Ecto neural progenitor cell (in vitro differentiated cells): ENCODE measurements around the gene HADHB.
"Not testable (repeated sequence)": the region's sequence is repeated elsewhere in the genome, so short reads cannot be mapped to it uniquely, and the experiment has no call there.

Experiments used
- DNase-seq: peaks from one replicate; pipeline ENCODE4 v3.0.0-alpha.2; 2018; ENCODE audit warnings: low spot score

HADHB gene

DNA sequence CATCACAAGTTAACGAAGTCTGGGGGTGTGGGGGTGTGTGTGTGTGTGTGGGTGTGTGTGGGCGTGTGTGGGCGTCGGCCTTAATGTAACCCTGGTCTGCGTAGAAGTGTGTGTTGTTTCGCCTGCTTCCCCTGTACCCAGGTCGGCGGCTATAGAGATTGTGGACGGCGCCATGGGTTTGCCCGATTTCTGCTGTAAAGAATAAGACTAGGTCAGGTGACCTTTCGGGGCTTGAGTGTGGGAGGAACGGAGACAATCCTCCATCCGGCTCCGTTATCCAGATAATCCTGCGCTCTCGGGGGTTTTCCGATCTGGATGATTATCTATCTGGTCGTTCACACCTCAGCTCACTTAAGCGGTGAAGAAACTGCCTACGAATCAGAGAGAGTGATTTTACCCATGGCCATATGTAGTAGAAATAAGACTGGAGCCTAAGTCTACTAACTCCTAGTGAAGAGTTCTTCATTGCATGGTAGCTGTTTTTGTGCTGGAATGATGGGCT, 543 bp downstream of the HADHB start:
- no peak for DNase-seq

- DNase-seq: no peak
Measured at GRCh38 chr2:26245810-26246209, 1.1 kb downstream of the HADHB start.

GRCh38 chr2:26246818-26247217, 2.1 kb downstream of the HADHB start:
- DNase-seq: no peak

DNA sequence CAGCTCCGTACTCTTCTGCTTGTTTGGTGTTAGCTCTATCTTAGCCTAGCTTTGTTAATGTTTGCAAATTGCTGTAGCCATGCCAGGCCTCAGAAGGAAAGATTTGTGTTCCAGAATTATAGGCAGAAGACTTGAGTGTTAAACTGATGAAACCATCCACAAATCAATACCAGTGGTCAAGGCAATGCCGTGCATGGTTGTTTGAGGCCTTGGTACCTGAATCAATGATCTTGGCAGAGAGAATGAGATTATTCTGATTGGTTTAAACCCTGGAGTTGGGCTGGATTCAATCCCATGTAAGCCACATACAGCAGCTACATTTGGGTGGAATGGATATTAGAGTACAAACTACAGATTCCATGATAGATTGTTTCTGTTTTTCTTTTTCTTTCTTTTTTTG, 4.9 kb downstream of the HADHB start:
- no peak for DNase-seq

GRCh38 chr2:26251893-26252292, 7.2 kb downstream of the HADHB start:
- DNase-seq: no peak

DNA sequence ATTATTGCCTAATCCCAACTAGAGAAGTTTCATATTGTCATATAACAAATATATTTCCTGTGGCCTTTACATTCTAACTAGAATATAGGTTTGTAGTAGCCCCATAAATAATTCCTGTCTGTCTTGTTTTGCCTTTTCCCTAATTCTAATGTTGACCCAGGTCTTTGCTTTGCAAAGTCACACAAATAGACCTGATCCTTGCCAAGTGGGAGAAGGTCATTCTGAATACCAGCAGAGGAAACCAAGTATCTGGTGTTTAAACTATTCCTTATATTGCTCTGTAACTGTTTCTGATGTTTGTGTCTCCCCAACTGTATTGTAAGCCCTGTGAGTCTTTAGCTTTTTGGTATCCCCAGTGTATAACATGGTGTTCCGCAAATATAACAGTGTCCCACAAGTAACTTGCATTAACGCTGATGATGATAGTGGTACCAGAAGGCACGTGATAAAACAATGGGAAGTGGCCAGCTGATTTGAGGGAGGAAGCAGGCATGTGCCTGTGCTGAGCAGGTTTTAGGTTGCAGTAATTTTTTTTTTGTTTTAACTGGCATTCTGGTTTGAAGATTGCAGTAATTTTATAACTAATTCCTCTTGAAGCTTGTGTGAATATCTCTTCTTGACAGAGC, 11.1 kb downstream of the HADHB start:
- no peak for DNase-seq

- not testable (repeated sequence) for DNase-seq
Measured at GRCh38 chr2:26258836-26259235, 14.1 kb downstream of the HADHB start.

DNA sequence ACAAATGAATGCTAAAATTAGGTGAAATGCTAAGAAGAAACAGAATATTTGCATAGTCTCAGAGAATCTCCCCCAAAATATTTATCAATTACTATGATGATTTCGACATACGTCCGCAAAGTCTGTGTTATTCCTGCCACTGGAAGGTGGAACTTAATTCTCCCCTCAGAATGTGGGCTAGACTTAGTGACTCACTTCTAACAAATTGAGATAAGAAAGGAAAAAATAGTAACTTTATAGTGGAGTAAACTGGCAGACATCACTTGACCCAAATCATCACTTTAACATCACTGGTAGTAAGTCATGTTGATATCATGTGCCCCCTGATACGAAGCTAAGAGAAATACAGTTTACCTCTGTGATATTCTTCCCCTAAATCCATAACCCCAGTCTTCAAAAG, 23.5 kb downstream of the HADHB start:
- no peak for DNase-seq

DNA sequence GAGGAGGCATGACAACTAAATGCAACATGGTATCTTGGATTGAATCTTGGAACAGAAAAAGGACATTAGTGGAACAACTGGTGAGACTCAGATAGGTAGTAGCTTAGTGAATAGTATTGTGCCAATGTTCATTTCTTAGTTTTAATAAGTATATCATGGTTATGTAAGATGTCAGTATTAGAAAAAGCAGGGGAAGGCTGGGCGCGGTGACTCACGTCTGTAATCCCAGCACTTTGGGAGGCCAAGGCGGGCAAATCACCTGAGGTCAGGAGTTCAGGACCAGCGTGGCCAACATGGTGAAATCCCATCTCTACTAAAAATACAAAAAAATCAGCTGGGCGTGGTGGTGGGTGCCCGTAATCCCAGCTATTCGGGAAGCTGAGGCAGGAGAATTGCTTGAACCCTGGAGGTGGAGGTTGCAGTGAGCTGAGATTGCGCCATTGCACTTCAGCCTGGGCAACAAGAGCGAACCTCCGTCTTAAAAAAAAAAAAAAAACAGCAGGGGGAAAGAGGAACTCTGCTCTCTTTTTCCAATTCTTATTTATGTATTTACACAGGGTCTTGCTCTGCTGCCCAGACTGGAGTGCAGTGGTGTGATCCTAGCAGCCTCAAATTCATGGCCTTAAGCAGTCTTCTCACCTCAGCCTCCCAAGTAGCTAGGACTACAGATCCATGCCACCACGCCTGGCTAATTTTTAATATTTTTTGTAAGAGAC, 24.1 kb downstream of the HADHB start:
- DNase-seq: not testable (repeated sequence)

- DNase-seq: no peak
Measured at GRCh38 chr2:26269571-26270158, 24.9 kb downstream of the HADHB start.

GRCh38 chr2:26270373-26270772, 25.6 kb downstream of the HADHB start:
- no peak for DNase-seq

DNA sequence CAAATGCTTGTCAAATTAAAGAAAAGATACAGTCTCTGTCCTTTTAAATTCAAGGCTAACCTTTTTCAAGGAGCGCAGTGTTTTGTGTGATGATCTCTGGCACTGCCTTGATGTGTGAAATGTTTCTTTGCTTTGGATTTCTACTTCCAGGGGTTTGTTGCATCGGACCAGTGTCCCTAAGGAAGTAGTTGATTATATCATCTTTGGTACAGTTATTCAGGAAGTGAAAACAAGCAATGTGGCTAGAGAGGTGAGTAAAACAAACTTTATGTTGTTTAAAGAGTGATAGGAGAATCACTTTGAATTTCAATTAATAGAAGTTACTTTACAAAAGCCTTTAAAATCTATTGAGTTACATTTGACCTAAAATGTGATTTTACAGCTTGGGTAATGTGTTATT, 28.8 kb downstream of the HADHB start:
- no peak for DNase-seq

DNA sequence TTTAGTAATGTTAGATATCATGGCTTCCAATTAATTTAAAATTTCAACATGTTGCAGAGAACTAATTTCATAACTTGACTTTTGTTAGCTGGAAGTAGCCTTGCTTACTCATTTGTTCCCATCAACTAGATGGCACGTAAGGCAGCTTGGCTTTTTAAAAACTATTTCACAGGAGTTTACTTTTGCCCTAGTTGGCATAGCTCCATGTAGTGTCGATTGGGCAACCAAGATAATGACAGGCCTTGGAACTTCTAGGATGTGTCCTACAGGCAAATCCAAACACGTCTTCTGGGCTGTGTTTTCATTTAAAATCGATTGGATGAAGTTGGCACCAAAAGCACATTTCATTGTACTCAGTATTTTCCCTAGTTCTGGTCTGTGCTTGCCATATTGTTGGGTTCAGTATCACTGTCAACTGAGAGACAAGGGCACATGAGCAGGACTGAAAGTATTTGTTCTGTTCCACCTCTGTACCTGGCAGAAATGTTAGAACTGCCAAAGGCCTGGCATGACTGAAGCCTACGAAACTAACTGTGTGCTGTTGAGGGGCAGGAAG, 29.4 kb downstream of the HADHB start:
- no peak for DNase-seq

DNA sequence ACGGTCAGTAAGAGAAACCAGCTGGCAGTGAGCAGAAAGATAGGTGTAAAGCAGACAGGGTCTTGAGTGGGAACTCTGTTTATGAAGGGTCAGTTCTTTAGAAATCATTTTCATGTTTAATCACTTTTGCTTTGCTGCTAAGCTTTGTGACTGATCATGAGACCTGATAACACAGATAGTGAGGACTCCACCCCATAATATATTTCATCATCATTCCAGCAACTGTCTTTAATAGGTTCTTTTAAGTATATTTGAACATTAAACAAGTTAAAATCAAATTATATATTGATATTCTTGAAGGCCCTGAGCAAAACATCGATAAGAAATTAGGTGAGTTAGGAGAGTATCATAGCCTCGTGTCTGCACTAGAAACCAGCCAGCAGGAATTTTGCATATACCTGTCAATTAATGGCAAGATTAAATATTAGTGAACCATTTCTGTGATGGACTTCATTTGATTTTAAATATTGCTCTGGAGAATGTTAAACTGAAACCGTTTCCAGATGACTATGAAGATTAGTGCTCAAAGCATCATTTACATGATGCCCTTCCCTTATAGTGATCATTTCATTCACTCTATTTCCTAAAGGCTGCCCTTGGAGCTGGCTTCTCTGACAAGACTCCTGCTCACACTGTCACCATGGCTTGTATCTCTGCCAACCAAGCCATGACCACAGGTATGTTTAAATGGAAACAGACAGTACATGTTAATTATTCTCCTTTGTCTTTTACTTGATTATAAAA, 31.9 kb downstream of the HADHB start:
- DNase-seq: no peak

GRCh38 chr2:26279886-26280285, 35.1 kb downstream of the HADHB start:
- DNase-seq: no peak

DNA sequence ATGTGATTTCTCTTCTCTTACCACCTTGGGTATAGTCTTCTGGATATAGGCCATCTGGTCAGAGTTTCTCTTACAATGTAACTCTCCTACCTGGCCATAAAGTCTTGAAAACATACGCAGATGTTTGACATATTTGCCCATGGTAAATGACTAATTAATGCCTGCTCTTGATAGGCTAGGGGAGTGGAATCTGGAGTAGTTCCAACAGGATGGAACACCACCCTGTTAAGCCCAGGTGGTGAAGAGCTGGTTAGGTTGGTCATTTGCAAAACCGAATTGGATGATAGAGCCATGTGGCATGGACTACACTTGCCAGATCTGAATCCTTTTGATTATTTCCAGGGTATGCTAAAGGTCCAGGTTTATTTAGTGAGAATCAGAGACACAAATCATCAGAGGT, 36.5 kb downstream of the HADHB start:
- DNase-seq: no peak

- no peak for DNase-seq
Measured at GRCh38 chr2:26283606-26284005, 38.9 kb downstream of the HADHB start.

DNA sequence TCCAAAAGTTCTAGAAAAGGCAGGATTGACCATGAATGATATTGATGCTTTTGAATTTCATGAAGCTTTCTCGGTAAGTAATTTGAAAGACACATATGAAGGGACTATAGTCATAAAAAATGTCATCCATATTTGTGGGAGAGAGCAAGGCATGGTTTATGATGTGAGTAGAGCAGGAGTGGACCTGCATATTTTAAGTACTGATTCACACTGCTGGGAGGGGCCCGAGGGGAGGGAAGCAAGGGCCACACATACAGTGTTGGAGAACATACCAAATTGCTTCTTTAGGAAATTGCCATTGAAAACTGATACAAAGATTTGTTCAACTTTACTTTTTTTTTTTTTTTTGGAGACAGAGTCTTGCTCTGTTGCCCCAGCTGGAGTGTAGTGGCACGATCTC, 39.4 kb downstream of the HADHB start:
- DNase-seq: no peak

DNA sequence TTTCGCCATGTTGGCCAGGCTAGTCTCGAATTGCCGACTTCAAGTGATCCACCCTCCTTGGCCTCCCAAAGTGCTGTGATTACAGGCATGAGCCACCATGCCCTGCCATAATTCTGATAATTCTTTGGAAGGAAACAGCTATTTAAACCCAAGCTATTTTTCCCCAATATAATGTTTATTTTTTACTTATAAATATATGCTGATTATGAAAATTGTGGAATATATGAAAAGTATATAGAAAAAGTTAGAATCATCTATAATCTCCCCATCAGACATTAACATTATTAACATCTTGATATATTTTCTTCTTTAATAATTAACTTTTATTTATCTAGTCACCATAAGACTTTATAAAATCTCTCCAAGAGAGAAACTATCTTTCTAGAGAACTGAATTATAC, 41.2 kb downstream of the HADHB start:
- DNase-seq: no peak

DNA sequence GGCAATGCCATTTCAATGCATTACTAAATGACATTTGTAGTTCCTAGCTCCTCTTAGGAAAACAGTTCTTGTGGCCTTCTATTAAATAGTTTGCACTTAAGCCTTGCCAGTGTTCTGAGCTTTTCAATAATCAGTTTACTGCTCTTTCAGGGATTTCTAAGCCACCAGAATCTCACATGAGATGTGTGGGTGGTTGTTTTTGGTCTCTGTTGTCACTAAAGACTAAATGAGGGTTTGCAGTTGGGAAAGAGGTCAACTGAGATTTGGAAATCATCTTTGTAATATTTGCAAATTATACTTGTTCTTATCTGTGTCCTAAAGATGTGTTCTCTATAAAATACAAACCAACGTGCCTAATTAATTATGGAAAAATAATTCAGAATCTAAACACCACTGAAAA, 45.3 kb downstream of the HADHB start:
- DNase-seq: no peak

DNA sequence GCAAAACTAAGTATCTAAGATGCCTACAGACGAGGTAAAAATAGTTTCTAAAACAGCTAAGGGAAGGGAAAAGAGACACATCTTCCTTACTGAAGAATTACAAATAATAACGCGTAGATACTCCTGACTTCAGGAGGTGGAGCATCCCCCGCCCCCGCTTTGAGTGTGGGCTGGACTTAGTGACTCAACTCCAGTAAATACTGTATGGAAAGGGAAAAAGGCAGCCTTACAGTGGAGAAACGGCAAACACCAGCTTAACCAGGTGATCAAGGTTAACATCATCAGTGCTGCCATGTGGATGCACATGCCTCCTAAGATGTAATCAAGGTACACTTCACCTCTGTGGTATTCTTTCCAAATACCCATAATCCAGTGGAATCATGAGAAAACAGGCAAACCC, 47.9 kb downstream of the HADHB start:
- no peak for DNase-seq

GRCh38 chr2:26295511-26295910, 50.8 kb downstream of the HADHB start:
- DNase-seq: no peak
